A549 treated with ZK216348 at 1 μM for 4 hours (cell line): Measurements from ENCODE around the gene C1GALT1. TPM values are rescaled to one million over a fixed set of nuclear protein-coding genes. Genes with fewer than 3 reads are reported as not detected.

Experiments
- total RNA-seq: library from RNA; stranded (reverse); fragments of 200-300 nt; extraction: Qiagen RNA extraction; gene quantifications from 5 replicates; pipeline ENCODE4 v1.2.3, GENCODE V29; 2022; ENCODE audit warnings: low read depth

Gene C1GALT1
- total RNA-seq: 26.6 to 34.3 TPM (median 31.8 TPM) in 5 replicates

GRCh38 chr7:7182156-7183060, at the start of gene C1GALT1:
TSS of gene C1GALT1 (plus strand) at chr7:7182544. CDS start at chr7:7234320, 51,776 bp downstream.

